Lower leg skin (tissue), 4 donors: ENCODE data around the gene TANK. TPM values are rescaled to one million over a fixed set of nuclear protein-coding genes. Genes with fewer than 3 reads are reported as not detected.

Source experiments
- DNase-seq, 2 donors: peaks; one replicate each; pipeline ENCODE4 v3.0.0-alpha.2; 2019; ENCODE audit warnings: low spot score in 2 of 2
- H3K4me3 ChIP-seq: fragments of 200-600 bp; sonication (generic); 2 replicates; pipeline ENCODE4 v1.5.1; 2017; ENCODE audit warnings: mild to moderate bottlenecking, low read depth; ENCODE audit not compliant: poor library complexity, severe bottlenecking
- POLR2A ChIP-seq, 2 donors: fragments of 450-650 bp; IDR thresholded peaks; one replicate each; pipeline ENCODE4 v1.6.1; 2016 to 2017; ENCODE audit warnings: antibody characterized with exemption in 2 of 2, mild to moderate bottlenecking in 1 of 2, moderate library complexity in 1 of 2
- WGBS, 2 donors: methylation state at CpG; one replicate each; pipeline ENCODE4 v1.1.5; 2018; 5-methylcytosine and 5-hydroxymethylcytosine counted together
- intact Hi-C: fragments of 100-400 bp; cut with DNase I; formaldehyde crosslinking; loops from one replicate; pipeline ENCODE4 v1.15.0; 2023; ENCODE audit warnings: low total_unique reads
- total RNA-seq, 4 donors: library from RNA; depleted of rRNA; stranded (reverse); fragments of >200 nt; gene quantifications; one replicate each; pipeline ENCODE4 v1.1.0, GENCODE V29; 2016
- TF ChIP-seq, protein P1 (sequence below), 3 donors: fragments of 450-650 bp; IDR thresholded peaks; one replicate each; pipeline ENCODE4 v1.5.1; 2016; ENCODE audit warnings: antibody characterized with exemption in 3 of 3, mild to moderate bottlenecking in 3 of 3, moderate library complexity in 2 of 3

The TANK gene
- total RNA-seq, 4 donors from 2014 or later = 81.6 to 89.8 (median 88.0) TPM

DNA sequence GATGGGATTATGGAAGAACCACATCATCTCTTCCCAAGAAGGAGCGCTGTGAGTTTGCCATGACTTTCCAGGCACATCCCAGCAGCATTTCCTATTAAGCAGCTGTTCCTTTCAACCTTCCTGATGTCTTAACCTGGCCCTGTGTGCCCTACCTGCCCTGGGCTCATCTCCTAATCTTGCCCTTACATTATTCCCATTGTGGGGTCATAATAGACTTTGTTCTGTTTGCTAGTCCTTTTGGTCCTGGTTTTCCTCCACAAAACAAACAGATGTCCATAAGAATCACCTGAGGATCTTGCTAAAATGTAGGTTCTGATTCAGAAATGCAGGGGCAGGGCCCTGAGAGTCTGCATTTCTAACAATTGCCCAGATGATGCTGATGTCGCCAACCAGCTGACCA, 38.6 kb upstream of the TANK start:
- intact Hi-C loops = no loop called here
- WGBS, 2 donors = 84 to 96% methylated on average over 2 of the region's 2 CpGs
- TF ChIP-seq, protein P1, sequence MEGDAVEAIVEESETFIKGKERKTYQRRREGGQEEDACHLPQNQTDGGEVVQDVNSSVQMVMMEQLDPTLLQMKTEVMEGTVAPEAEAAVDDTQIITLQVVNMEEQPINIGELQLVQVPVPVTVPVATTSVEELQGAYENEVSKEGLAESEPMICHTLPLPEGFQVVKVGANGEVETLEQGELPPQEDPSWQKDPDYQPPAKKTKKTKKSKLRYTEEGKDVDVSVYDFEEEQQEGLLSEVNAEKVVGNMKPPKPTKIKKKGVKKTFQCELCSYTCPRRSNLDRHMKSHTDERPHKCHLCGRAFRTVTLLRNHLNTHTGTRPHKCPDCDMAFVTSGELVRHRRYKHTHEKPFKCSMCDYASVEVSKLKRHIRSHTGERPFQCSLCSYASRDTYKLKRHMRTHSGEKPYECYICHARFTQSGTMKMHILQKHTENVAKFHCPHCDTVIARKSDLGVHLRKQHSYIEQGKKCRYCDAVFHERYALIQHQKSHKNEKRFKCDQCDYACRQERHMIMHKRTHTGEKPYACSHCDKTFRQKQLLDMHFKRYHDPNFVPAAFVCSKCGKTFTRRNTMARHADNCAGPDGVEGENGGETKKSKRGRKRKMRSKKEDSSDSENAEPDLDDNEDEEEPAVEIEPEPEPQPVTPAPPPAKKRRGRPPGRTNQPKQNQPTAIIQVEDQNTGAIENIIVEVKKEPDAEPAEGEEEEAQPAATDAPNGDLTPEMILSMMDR (IDR thresholded peaks at IDR 0.05) = no peak
- no peak for TF ChIP-seq POLR2A (IDR thresholded peaks at IDR 0.05)

DNA sequence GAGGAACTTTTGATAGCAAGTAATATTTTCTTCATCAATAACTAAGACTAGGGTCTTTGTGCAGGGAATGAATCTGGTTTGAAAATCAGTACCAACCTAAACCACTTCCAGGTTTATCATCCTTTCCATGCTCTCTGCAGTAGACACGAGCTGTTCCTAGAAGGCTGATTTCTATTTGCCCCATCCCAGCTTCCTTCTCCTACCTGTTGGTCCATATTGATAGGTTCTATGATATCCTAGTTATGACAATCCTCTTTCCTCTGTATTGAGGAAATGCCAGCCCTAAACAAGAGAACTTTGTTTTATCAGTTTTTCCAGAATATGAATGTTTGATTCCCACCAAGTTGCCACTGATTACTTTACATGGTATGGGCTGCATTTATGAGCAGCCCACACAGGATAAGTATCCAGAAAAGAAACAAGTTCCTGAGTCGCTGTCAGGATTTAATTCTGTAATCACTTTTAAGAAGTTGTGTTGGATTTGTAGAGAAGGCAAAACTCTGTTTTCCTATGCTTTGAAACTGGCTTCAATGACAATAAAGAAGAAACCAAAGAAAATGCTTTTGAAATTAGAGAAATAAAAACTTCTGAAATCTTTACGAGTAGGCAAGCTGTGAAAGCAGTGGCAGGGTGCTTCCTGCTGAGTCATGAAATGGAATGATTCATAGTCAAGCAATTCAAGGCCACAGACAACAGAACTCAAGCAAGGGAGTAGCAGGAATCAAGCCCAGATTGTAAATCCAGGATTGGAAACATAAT, 37.3 kb upstream of the TANK start:
- peak in 1 of 2 donors; percentile 63 for DNase-seq
- TF ChIP-seq, protein P1 (IDR thresholded peaks at IDR 0.05) = no peak
- no peak for TF ChIP-seq POLR2A (IDR thresholded peaks at IDR 0.05)
- intact Hi-C loops = no loop called here
- WGBS, 2 donors = 11 to 17% methylated on average over 3 of the region's 3 CpGs
- no peak overlapping the region for H3K4me3 ChIP-seq

More for the DNA sequence above, 38.6 kb upstream of the TANK start:
- H3K4me3 ChIP-seq = no peak overlapping the region
- DNase-seq = no peak

DNA sequence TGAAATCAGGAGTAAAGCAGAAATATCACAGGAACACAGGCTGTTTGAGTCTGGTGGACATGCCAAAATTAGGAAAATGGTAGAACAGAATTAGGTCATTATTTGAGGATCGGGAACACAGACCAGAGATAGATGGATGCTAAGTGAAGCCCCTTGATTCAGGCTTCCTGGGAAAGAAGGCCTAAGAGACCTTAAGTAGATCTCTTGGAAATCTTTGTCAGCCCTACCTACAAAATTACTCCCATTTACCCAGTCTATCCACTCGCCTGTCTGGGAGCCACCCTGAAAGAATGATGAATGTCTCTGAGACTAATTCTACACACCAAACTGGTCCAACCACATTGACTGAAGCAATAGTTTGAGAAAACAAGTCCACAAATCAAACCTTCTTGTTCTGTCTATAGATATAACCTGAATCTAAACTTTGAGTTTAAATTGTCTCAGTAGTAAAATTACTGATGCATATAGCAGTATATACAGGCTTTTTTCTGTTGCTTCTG, 36.6 kb upstream of the TANK start:
- 23 to 42% methylated on average over 2 of the region's 2 CpGs for WGBS, 2 donors
- no peak overlapping the region for H3K4me3 ChIP-seq
- peak in 1 of 2 donors; percentile 30 for DNase-seq
- TF ChIP-seq, protein P1 (IDR thresholded peaks at IDR 0.05) = no peak
- no peak for TF ChIP-seq POLR2A (IDR thresholded peaks at IDR 0.05)
- intact Hi-C loops = no loop called here

GRCh38 chr2:161124201-161124600, 36.0 kb upstream of the TANK start:
- WGBS, 2 donors = 66 to 83% methylated on average over 2 of the region's 2 CpGs
- TF ChIP-seq POLR2A (IDR thresholded peaks at IDR 0.05) = no peak
- TF ChIP-seq, protein P1 (IDR thresholded peaks at IDR 0.05) = no peak
- no peak overlapping the region for H3K4me3 ChIP-seq
- DNase-seq = no peak
- intact Hi-C loops = no loop called here

DNA sequence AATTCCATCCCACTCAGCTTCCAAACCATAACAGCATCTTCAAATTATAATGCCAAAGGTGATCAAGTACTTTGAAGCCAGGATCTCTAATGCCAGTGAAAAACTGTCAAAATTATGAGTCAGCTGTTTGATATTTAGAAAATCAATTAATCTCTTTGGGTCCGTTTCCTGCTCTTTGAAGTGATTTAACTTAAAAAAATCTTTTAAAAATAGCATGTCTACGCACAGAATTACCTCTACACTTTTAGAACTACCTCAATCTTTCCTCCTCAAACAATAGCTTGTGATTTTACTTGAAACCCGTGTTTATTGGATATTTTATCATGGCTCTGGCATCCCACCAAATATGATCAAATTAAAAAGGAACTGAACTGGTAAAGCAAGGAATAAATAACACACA, 31.3 kb upstream of the TANK start:
- TF ChIP-seq, protein P1 (IDR thresholded peaks at IDR 0.05) = no peak
- TF ChIP-seq POLR2A (IDR thresholded peaks at IDR 0.05) = no peak
- no peak overlapping the region for H3K4me3 ChIP-seq
- DNase-seq = no peak
- intact Hi-C loops = no loop called here
- WGBS, 2 donors = 34 to 40% methylated on average over 3 of the region's 3 CpGs
